ENCODE results near the gene SCNN1B.

- TF ChIP-seq CTCF (IDR thresholded peaks at IDR 0.05; ENCODE audit: insufficient read depth, low read length, poor library complexity, severe bottlenecking) (no peak), EZH2phosphoT487 (conservative IDR thresholded peaks at IDR 0.05; ENCODE audit: low read length) (no peak)
Measured at GRCh38 chr16:23269248-23269953, 32.7 kb upstream of the SCNN1B start.
